GM12892 (cell line): ENCODE measurements around the gene NUDT8.
A peak's percentile ranks its signal among the peaks of the same experiment; 100 is the strongest.

Source experiments
- DNase-seq: peaks from one replicate; pipeline ENCODE4 v3.0.0; 2011; ENCODE audit not compliant: insufficient read length
- FAIRE-seq: peaks from 2 replicates; lab custom pipeline; 2011; peaks lifted over from hg19 to GRCh38; lab: Jason Lieb, UNC
- POLR2A ChIP-seq: IDR thresholded peaks from 2 replicates; pipeline ENCODE4 v1.6.1; 2011; ENCODE audit warnings: low read depth, low read length, control low read depth
- POLR2AphosphoS5 ChIP-seq: IDR thresholded peaks from 2 replicates; pipeline ENCODE4 v1.6.1; 2011; ENCODE audit warnings: low read depth, low read length, control low read depth
- TAF1 ChIP-seq: IDR thresholded peaks from 2 replicates; pipeline ENCODE4 v1.6.1; 2011; ENCODE audit warnings: low read depth, mild to moderate bottlenecking, control low read depth, low read length, borderline replicate concordance

The NUDT8 gene

DNA sequence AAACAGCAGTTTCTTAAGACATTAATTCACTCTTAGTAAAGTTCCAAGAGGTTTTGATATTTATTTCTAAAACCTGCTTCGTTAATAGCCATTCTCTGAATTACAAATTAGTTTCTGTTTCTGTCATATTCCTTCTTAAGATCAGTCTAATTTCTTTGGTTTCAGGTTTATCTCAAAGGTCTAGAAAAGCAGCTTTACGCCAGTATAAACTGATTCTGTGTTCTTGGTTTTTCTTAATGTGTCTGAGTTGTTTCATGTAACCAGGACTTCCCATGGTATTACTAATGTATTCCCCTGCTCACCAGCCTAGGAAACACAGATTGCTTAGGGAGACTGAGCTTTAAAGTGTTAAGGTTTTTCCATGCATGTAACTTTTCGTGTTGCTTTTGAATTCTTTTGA, 27.6 kb upstream of the NUDT8 start:
- TF ChIP-seq TAF1 (no peak), POLR2A (no peak), POLR2AphosphoS5 (no peak)
- DNase-seq (no peak), FAIRE-seq (peak; percentile 88)

DNA sequence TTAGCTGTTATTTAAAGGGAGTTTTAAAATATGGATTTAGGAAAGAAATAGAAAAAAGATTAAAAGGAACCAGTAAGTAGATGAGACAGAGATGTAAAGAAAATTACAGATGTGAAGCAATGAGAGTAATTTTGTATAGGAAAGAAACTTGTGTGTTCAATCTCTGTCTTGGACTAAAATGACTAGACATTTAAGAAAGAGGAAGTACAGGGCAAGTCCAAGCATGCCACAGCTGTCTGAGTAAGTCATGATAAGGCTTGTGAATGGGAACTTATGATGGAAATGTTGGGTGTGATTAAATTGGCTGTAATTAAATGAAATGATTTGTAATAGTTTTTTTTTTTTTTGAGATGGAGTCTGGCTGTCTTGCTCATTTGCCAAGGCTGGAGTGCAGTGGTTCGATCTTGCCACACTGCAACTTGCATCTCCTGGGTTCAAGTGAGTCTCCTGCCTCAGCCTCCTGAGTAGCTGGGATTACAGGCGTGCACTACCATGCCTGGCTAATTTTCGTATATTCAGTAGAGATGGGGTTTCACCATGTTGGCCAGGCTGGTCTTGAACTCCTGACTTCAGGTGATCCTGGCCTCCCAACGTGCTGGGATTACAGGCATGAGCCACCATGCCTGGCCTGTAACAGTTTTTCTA, 26.7 kb upstream of the NUDT8 start:
- DNase-seq (peak; percentile 14), FAIRE-seq (peak; percentile 88)
- no peak for TF ChIP-seq TAF1
- TF ChIP-seq POLR2A = no peak
- no peak for TF ChIP-seq POLR2AphosphoS5

DNA sequence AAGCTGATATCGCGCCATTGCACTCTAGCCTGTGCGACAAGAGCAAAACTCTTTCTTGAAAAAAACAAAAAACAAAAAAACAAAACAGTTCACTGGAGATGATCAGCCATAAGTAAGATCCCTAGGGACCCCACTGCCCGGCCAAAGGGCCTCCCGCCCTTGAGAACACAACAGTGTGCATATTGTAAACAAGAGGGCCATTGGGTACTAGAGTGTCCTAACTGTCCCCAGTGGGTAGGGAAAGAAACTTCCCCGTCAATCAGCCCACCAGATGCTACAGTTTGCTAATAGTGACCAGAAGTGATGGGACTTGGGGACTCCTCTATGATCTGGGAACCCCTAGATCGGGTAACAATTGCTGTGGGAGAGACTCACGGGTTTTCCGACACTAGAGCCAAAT, 24.5 kb upstream of the NUDT8 start:
- FAIRE-seq (no peak), DNase-seq (no peak)
- no peak for TF ChIP-seq POLR2AphosphoS5
- no peak for TF ChIP-seq POLR2A
- no peak for TF ChIP-seq TAF1

DNA sequence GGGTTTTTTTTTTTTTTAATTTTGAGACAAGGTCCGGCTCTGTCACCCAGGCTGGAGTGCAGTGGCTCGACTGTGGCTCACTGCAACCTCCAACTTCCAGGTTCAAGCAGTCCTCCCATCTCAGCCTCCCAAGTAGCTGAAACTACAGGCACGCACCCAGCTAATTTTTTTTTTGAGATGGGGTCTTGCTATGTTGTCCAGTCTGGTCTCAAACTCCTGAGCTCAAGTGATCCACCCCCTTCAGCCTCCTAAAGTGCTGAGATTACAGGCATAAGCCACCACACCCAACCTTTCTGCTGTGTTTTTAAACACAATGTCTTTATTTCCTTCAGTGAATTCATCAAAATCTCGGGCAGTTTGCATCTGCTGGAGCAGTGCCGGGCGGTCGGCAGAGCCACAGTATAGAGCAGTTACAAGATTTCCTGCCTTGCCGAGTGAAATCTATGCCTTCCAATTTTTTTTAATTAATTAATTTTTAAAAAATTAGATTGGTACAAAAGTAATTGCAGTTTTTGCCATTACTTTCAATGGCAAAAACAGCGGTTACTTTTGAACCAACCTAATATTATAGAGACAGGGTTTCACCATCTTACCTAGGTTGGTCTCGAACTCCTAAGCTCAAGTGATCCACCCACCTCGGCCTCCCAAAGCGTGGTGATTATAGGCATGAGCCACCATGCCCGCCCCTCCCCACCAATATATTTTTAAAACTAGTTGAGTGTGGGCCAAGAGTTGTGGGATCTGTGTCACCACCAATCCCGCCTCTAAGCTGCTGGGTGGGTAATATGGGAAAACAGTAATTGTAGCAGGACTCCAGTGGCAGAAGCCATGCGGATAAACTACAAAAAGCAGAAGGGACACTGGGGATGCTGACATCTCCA, 23.5 kb upstream of the NUDT8 start:
- no peak for TF ChIP-seq POLR2AphosphoS5
- TF ChIP-seq TAF1 = no peak
- no peak for TF ChIP-seq POLR2A
- FAIRE-seq = no peak
- DNase-seq = no peak

DNA sequence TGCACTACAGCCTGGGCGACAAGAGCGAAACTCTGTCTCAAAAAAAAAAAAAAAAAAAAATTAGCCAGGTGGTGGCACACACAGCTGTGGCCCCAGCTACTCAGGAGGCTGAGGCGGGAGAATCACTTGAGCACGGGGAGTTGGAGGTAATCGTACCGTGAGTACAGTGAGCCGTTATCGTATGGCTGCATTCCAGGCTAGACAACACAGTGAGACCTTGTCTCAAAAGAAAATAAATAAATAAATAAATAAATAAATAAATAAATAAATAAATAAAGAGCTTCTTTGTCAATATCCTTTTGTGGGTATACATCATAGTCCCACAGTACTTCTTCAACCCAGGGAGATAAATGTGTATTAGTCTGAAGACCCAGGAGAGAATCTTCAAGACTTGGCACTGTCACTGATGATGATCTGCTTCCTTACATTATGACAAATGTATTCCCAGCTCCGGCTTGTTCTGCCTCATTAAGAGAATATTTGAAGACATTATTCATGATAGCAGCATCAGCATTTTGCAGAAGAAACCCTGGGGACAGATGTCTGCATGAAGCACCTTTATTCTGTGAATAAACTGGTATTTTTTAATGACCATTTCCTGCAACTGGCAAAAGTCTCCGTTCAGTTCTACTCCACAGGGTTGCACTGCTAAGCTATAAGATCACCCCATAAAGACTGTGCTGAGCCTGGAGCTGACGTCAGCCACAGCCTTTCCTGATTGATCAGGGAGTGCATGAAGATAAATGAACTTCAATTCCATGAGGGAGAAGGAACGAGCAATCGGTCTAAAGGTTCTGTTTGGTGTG, 22.4 kb upstream of the NUDT8 start:
- FAIRE-seq (peak; percentile 85), DNase-seq (no peak)
- no peak for TF ChIP-seq POLR2A
- no peak for TF ChIP-seq POLR2AphosphoS5
- no peak for TF ChIP-seq TAF1

DNA sequence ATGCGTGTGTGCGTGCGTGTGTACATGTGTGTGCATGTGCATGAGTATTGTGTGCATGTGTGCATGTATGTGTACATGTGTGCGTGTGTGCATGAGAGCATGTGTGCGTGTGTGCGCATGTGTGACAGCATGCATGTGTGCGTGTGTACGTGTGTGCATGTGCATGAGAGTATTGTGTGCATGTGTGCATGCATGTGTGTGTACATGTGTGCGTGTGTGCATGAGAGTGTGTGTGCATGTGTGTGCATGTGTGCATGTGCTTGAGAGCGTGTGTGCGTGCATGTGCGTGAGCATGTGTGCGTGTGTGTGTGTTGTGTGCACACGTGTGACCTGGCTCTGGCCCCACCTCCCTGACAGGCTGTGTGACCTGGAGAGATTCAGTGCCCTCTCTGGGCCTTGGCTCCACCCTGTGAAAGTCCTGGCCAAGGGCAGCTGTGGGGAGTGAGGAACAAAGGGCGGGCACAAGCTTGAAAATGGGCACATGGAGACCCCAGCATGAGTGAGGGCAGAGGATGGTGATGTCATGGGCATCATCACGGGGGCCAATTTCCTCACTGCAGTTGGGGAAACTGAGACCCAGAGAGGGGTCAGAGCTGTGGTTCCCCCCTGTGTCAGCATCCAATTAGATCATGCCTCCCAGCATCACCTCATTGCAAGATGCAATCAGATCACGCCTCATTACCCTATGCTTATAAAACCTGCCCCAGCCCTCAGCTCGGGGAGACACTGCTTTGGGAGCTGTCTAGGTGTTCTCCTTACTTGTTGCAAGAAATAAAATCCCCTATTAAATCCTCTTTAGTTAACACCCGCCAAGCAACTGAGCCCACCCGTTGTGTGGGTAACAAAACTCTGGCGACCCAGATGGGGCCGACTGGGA, 20.1 kb upstream of the NUDT8 start:
- FAIRE-seq (peak; percentile 97), DNase-seq (peak; percentile 24)
- TF ChIP-seq POLR2AphosphoS5 (peak; percentile 67), POLR2A (peak; percentile 59), TAF1 (no peak)

DNA sequence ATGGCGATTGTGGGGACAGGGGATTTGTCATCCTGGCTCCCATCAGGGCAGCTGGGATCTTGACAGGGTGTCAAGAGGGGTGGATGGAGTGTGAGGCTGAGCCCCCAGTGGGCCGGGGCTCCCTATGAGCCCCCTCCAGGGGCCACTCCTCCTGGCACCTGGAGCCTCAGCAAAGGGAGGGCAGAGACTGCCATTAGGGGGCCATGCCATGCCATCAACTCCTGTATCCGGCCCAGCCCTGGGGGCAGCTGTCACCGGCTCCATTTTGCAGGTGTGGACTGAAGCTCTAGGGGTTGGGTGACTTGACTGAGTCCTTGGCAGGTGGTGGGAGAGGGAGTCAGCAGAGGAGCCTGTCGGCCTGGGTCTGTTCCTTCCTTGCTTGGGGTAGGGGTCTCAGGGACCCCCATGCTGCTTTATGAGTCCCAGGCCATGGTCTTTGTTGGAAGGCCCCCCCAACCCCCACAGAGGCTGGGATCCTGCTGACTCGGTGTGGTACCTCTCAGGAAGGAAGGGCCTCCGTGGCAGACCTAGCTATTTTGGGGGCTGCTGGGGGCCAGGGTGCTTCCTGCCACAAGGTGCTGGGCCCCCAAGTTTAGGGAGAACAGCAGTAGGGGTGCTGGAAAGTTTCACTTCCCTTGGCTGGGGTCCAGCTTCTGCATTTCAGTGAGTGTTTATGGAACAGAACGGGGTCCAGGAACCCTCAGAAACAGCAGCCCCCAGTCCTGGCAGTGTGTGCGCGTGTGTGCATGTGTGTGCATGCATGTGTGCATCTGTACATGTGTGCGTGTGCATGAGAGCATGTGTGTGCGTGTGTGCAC, 19.3 kb upstream of the NUDT8 start:
- DNase-seq = peak; percentile 48
- no peak for TF ChIP-seq POLR2AphosphoS5
- no peak for TF ChIP-seq TAF1
- TF ChIP-seq POLR2A = no peak
- FAIRE-seq = no peak

DNA sequence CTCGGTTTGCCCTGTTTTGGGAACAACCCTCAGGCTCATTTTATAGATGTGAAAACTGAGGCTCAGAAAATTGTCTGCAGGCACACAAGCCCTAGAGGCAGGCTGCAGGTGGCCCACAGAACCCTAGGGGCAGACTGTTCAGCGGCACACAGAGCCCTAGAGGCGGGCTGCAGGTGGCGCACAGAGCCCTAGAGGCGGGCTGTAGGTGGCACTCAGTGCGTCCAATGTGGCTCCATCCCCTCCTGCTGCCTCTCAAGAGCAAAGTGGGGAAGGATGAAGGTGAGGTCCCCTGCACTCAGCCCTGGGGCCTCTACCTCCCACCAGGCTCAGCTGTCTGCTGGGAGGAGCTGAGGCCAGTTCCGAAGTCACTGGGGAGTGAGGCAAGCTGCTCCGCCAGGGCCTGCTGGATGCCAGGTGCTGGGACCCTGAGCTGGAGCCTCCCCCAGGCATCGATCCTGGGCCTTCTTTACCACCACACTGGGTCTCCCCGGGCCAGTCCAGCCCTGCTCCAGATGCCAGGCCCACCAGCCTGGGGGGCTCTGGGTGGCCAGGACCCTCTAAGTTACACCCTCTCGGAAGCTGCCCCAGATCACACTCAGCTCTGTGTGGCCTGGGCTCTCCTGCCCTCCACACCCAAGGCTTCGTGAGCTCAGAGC, 18.5 kb upstream of the NUDT8 start:
- TF ChIP-seq POLR2AphosphoS5 (no peak), TAF1 (no peak), POLR2A (peak; percentile 44; the same call in 1 of the 2 replicates)
- FAIRE-seq = peak; percentile 97
- peak; percentile 78 for DNase-seq

DNA sequence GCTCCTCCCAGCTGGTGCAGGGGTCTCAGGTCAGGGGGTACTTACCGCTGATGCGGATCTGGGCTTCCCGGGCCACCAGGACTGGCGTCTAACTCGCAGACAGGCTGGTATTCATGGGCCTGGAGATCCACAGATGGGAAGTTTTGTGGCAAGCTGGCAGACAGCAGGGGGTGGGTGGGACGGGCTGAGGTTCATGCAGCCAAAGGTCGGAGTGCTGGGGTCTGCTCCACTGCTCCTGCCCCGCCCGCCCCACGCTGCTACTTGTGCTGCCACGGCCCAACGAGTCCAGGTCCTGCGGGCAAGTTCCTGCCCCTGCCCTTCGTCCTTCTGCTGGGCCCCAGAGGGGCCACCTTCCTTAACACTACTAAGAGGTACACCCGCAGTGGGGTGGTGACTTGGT, 17.7 kb upstream of the NUDT8 start:
- FAIRE-seq (peak; percentile 67), DNase-seq (no peak)
- TF ChIP-seq POLR2AphosphoS5 (no peak), TAF1 (no peak), POLR2A (no peak)
